ENCODE data around the gene OSGEP.
A peak's percentile ranks its signal among the peaks of the same experiment; 100 is the strongest.

The OSGEP gene

DNA sequence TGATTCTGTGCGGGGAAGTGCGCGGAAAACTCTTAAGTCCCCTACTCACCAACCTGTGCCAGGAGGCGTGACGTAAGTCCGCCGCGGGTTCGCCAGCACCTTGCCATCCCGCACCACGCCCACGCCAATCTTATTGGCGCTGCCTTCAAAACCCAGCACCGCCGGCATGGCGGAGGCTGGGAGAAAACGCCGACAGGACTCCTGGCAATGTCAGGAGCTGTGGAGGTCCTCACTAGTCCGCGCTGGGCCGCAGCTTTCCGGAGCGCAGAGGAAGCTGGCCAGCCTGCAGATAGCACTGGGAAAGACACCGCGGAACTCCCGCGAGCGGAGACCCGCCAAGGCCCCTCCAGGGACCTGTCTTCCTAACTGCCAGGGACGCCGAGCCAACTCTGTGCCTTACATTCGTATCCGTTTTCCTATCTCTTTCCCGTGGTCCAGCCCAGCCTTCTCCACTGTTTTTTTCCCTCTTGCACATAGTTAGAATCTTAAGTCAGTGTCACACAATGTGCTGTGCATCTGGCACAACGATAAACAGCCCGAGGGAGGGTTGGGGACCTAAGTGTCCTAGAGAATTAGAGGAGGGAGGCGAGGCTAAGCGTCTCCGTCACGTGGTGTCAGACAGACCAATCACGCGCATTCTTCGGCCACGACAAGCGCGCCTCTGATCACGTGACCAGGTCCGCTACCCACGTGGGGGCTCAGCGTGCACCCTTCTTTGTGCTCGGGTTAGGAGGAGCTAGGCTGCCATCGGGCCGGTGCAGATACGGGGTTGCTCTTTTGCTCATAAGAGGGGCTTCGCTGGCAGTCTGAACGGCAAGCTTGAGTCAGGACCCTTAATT lies at the start of gene OSGEP, which contains the start of gene APEX1:
OSGEP (minus strand) TSS at position 297 of the 839 bp plus-strand sequence; CDS start at position 168, 129 bp downstream.
APEX1 (plus strand) TSS at position 711 of the 839 bp plus-strand sequence. CDS start 420 bp downstream, outside the sequence.
- DNase-seq (ENCODE audit: extremely low spot score): peak; percentile 96
- TF ChIP-seq, protein P1, sequence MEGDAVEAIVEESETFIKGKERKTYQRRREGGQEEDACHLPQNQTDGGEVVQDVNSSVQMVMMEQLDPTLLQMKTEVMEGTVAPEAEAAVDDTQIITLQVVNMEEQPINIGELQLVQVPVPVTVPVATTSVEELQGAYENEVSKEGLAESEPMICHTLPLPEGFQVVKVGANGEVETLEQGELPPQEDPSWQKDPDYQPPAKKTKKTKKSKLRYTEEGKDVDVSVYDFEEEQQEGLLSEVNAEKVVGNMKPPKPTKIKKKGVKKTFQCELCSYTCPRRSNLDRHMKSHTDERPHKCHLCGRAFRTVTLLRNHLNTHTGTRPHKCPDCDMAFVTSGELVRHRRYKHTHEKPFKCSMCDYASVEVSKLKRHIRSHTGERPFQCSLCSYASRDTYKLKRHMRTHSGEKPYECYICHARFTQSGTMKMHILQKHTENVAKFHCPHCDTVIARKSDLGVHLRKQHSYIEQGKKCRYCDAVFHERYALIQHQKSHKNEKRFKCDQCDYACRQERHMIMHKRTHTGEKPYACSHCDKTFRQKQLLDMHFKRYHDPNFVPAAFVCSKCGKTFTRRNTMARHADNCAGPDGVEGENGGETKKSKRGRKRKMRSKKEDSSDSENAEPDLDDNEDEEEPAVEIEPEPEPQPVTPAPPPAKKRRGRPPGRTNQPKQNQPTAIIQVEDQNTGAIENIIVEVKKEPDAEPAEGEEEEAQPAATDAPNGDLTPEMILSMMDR (IDR thresholded peaks at IDR 0.05; ENCODE audit: control extremely low read depth, extremely low read depth, low read depth, missing control alignments): no peak
- ChIA-PET POLR2A (interaction anchor here (0.7 to 2.0 kb wide), 5 partner anchors 13 to 112 kb away, joined by 4 to 13 read pairs (median 5); partner anchors contain the start of genes PARP2, PNP and TEP1), CTCF (interaction anchor here (1.1 to 5.4 kb wide), 5 partner anchors 9 to 155 kb away, joined by 3 to 39 read pairs (median 5); no protein-coding TSS in a partner anchor)

GRCh38 chr14:20503898-20504297 lies 49.3 kb upstream of the OSGEP start:
- no peak for DNase-seq (ENCODE audit: extremely low spot score)
- POLR2A ChIA-PET: no interaction called here
- CTCF ChIA-PET: no interaction called here

GRCh38 chr14:20501346-20501745 lies 46.7 kb upstream of the OSGEP start:
- CTCF ChIA-PET: no interaction called here
- POLR2A ChIA-PET: no interaction called here
- no peak for DNase-seq (ENCODE audit: extremely low spot score)
- TF ChIP-seq, protein P1 (IDR thresholded peaks at IDR 0.05; ENCODE audit: control extremely low read depth, extremely low read depth, low read depth, missing control alignments): no peak

More at GRCh38 chr14:20503898-20504297, 49.3 kb upstream of the OSGEP start:
- TF ChIP-seq, protein P1 (IDR thresholded peaks at IDR 0.05; ENCODE audit: control extremely low read depth, extremely low read depth, low read depth, missing control alignments): no peak

- DNase-seq (ENCODE audit: extremely low spot score): no peak
- CTCF ChIA-PET: interaction anchor here (0.9 kb wide), 1 partner anchor 11 kb away, joined by 3 read pairs; no protein-coding TSS in a partner anchor
- POLR2A ChIA-PET: no interaction called here
- TF ChIP-seq, protein P1 (IDR thresholded peaks at IDR 0.05; ENCODE audit: control extremely low read depth, extremely low read depth, low read depth, missing control alignments): no peak
Observed at GRCh38 chr14:20499881-20500280, 45.3 kb upstream of the OSGEP start.

GRCh38 chr14:20499108-20499507 lies 44.5 kb upstream of the OSGEP start:
- ChIA-PET CTCF (no interaction called here), POLR2A (no interaction called here)
- TF ChIP-seq, protein P1 (IDR thresholded peaks at IDR 0.05; ENCODE audit: control extremely low read depth, extremely low read depth, low read depth, missing control alignments): no peak
- no peak for DNase-seq (ENCODE audit: extremely low spot score)

- ChIA-PET POLR2A (no interaction called here), CTCF (no interaction called here)
- no peak for DNase-seq (ENCODE audit: extremely low spot score)
- TF ChIP-seq, protein P1 (IDR thresholded peaks at IDR 0.05; ENCODE audit: control extremely low read depth, extremely low read depth, low read depth, missing control alignments): no peak
Observed at GRCh38 chr14:20498622-20499021, 44.0 kb upstream of the OSGEP start.
